LNCaP clone FGC (cell line): ENCODE measurements around the gene HOXC10.

Source experiments
- DNase-seq: peaks from one replicate; pipeline ENCODE4 v3.0.0-alpha.2; 2011; ENCODE audit warnings: low read depth
- H3K4me3 ChIP-seq: 2 replicates; pipeline ENCODE4 v1.5.1; 2011; ENCODE audit warnings: mild to moderate bottlenecking, low read depth, low read length, control low read depth
- CTCF ChIP-seq: IDR thresholded peaks from 2 replicates; pipeline ENCODE4 v1.5.1; 2012; ENCODE audit warnings: mild to moderate bottlenecking; ENCODE audit not compliant: control insufficient read depth, insufficient read depth; ENCODE audit errors: extremely low read depth

The HOXC10 gene

GRCh38 chr12:53960187-53961024 is 24.5 kb upstream of the HOXC10 start:
- H3K4me3 ChIP-seq, result no peak overlapping the region
- TF ChIP-seq CTCF, result no peak

GRCh38 chr12:53961025-53961761 is 23.8 kb upstream of the HOXC10 start:
- no peak for DNase-seq

More at GRCh38 chr12:53960187-53961024, 24.5 kb upstream of the HOXC10 start:
- no peak for DNase-seq

GRCh38 chr12:53963005-53963404 is 21.9 kb upstream of the HOXC10 start:
- no peak for DNase-seq
- no peak for TF ChIP-seq CTCF
- no peak overlapping the region for H3K4me3 ChIP-seq

More at GRCh38 chr12:53961025-53961761, 23.8 kb upstream of the HOXC10 start:
- no peak overlapping the region for H3K4me3 ChIP-seq
- no peak for TF ChIP-seq CTCF

GRCh38 chr12:53963434-53964314 is 21.3 kb upstream of the HOXC10 start:
- no peak overlapping the region for H3K4me3 ChIP-seq
- no peak for DNase-seq
- no peak for TF ChIP-seq CTCF

- no peak for DNase-seq
- TF ChIP-seq CTCF, result no peak
- no peak overlapping the region for H3K4me3 ChIP-seq
Observed at GRCh38 chr12:53964315-53964713, 20.6 kb upstream of the HOXC10 start.

GRCh38 chr12:53965281-53966084 is 19.5 kb upstream of the HOXC10 start:
- H3K4me3 ChIP-seq, result no peak overlapping the region
- no peak for TF ChIP-seq CTCF
- no peak for DNase-seq
